Measurements from ENCODE around the gene TAOK2. TPM values are rescaled to one million over a fixed set of nuclear protein-coding genes. Genes with fewer than 3 reads are reported as not detected.

Gene TAOK2
- total and polyA plus RNA-seq, 2 of the 13 experiments (the other 11 are each of a cell fraction or from before 2014, with no cell fraction given), result 17.4 to 43.2 TPM

DNA sequence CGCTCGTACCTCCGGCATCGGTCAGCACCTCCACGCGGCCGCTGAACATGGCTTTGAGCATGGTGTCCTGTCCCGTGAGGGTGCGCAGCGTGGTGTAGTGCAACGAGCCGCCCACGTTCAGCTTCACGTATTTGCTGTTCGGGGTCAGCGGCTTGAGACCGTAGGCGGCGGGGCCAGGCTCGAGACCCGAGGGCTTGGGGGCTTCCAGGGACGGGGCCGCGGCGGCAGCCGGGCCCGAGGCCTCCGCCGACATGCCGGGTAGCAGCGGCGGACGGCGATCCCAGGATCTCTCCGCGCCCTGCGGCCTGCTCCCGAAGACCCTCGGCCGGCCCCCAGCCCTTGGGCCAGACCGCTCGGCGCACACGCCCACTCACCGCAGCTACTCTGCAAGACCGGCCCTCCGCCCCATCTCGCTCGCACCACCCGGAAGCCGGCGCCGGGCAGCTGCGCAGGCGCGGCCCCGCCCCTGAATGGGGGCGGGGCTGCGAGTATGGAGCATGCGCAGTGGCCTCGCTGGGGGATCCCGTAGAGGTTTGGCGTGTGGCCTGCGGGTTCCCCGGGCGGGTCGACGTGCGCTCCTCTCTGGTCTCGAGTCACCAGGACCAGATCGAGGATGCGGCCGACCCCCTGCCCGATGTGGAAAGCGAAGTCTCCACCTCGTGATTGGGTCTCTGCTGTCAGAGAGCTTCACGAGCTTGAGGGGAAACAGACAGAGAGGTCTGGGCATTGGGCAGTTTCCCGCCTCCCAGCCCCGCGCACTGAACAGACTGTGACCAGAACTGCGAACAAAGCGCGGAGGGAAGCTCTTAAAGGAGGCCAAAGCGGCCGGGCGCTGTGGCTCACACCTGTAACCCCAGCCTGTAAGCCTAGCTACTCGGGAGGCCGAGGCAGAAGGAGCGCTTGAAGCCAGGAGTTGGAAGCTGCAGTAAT is 47.6 kb upstream of the TAOK2 start, which contains the start of gene KCTD13 (continued):
- TF ChIP-seq EEA1 (CRISPR knock-in tag; IDR thresholded peaks at IDR 0.05; ENCODE audit: borderline replicate concordance) (peak; percentile 92; the same call in 1 of the 2 replicates), RFXAP (CRISPR knock-in tag; IDR thresholded peaks at IDR 0.05; ENCODE audit: borderline replicate concordance) (peak; percentile 88), FOSL2 (CRISPR knock-in tag; IDR thresholded peaks at IDR 0.05) (peak; percentile 29), SKI (IDR thresholded peaks at IDR 0.05; ENCODE audit: partially characterized antibody) (no peak), POLR2A (IDR thresholded peaks at IDR 0.05; ENCODE audit: insufficient read depth in 1 of 2, low read depth in 2 of 2, low read length in 2 of 2) (peak; percentile 79 to 99), ZNF256 (CRISPR knock-in tag; conservative IDR thresholded peaks at IDR 0.05) (peak; percentile 89), XRCC5 (optimal IDR thresholded peaks at IDR 0.05; ENCODE audit: low read length) (peak; percentile 57), ZNF781 (CRISPR knock-in tag; IDR thresholded peaks at IDR 0.05; ENCODE audit: borderline replicate concordance, not compliant biosample characterization) (peak; percentile 76)
- TF ChIP-seq, protein P1, sequence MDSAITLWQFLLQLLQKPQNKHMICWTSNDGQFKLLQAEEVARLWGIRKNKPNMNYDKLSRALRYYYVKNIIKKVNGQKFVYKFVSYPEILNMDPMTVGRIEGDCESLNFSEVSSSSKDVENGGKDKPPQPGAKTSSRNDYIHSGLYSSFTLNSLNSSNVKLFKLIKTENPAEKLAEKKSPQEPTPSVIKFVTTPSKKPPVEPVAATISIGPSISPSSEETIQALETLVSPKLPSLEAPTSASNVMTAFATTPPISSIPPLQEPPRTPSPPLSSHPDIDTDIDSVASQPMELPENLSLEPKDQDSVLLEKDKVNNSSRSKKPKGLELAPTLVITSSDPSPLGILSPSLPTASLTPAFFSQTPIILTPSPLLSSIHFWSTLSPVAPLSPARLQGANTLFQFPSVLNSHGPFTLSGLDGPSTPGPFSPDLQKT (CRISPR knock-in tag; IDR thresholded peaks at IDR 0.05; ENCODE audit: borderline replicate concordance), result no peak
- TF ChIP-seq, protein P2, sequence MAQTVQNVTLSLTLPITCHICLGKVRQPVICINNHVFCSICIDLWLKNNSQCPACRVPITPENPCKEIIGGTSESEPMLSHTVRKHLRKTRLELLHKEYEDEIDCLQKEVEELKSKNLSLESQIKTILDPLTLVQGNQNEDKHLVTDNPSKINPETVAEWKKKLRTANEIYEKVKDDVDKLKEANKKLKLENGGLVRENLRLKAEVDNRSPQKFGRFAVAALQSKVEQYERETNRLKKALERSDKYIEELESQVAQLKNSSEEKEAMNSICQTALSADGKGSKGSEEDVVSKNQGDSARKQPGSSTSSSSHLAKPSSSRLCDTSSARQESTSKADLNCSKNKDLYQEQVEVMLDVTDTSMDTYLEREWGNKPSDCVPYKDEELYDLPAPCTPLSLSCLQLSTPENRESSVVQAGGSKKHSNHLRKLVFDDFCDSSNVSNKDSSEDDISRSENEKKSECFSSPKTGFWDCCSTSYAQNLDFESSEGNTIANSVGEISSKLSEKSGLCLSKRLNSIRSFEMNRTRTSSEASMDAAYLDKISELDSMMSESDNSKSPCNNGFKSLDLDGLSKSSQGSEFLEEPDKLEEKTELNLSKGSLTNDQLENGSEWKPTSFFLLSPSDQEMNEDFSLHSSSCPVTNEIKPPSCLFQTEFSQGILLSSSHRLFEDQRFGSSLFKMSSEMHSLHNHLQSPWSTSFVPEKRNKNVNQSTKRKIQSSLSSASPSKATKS (CRISPR knock-in tag; IDR thresholded peaks at IDR 0.05), result peak; percentile 25; the same call in 1 of the 2 replicates
- TF ChIP-seq, protein P3, sequence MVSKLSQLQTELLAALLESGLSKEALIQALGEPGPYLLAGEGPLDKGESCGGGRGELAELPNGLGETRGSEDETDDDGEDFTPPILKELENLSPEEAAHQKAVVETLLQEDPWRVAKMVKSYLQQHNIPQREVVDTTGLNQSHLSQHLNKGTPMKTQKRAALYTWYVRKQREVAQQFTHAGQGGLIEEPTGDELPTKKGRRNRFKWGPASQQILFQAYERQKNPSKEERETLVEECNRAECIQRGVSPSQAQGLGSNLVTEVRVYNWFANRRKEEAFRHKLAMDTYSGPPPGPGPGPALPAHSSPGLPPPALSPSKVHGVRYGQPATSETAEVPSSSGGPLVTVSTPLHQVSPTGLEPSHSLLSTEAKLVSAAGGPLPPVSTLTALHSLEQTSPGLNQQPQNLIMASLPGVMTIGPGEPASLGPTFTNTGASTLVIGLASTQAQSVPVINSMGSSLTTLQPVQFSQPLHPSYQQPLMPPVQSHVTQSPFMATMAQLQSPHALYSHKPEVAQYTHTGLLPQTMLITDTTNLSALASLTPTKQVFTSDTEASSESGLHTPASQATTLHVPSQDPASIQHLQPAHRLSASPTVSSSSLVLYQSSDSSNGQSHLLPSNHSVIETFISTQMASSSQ (IDR thresholded peaks at IDR 0.05; ENCODE audit: low read depth), result no peak
- TF ChIP-seq, protein P3 (CRISPR knock-in tag; IDR thresholded peaks at IDR 0.05; ENCODE audit: borderline replicate concordance), result no peak
- TF ChIP-seq, protein P4, sequence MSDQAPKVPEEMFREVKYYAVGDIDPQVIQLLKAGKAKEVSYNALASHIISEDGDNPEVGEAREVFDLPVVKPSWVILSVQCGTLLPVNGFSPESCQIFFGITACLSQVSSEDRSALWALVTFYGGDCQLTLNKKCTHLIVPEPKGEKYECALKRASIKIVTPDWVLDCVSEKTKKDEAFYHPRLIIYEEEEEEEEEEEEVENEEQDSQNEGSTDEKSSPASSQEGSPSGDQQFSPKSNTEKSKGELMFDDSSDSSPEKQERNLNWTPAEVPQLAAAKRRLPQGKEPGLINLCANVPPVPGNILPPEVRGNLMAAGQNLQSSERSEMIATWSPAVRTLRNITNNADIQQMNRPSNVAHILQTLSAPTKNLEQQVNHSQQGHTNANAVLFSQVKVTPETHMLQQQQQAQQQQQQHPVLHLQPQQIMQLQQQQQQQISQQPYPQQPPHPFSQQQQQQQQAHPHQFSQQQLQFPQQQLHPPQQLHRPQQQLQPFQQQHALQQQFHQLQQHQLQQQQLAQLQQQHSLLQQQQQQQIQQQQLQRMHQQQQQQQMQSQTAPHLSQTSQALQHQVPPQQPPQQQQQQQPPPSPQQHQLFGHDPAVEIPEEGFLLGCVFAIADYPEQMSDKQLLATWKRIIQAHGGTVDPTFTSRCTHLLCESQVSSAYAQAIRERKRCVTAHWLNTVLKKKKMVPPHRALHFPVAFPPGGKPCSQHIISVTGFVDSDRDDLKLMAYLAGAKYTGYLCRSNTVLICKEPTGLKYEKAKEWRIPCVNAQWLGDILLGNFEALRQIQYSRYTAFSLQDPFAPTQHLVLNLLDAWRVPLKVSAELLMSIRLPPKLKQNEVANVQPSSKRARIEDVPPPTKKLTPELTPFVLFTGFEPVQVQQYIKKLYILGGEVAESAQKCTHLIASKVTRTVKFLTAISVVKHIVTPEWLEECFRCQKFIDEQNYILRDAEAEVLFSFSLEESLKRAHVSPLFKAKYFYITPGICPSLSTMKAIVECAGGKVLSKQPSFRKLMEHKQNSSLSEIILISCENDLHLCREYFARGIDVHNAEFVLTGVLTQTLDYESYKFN (CRISPR knock-in tag; conservative IDR thresholded peaks at IDR 0.05), result peak; percentile 61
- TF ChIP-seq, protein P5, sequence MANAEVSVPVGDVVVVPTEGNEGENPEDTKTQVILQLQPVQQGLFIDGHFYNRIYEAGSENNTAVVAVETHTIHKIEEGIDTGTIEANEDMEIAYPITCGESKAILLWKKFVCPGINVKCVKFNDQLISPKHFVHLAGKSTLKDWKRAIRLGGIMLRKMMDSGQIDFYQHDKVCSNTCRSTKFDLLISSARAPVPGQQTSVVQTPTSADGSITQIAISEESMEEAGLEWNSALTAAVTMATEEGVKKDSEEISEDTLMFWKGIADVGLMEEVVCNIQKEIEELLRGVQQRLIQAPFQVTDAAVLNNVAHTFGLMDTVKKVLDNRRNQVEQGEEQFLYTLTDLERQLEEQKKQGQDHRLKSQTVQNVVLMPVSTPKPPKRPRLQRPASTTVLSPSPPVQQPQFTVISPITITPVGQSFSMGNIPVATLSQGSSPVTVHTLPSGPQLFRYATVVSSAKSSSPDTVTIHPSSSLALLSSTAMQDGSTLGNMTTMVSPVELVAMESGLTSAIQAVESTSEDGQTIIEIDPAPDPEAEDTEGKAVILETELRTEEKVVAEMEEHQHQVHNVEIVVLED (CRISPR knock-in tag; IDR thresholded peaks at IDR 0.05; ENCODE audit: borderline replicate concordance), result peak; percentile 65; the same call in 1 of the 2 replicates

Measured in HepG2 (cell line).